HG02678 (cell line): ENCODE measurements around the gene SIRPA.

Experiments used
- ATAC-seq: cut with Tn5 transposase; IDR thresholded peaks from one replicate; pipeline ENCODE4 v1.9.1; 2021; ENCODE audit warnings: mild to moderate bottlenecking, moderate library complexity; ENCODE audit not compliant: unreplicated experiment

The SIRPA gene

DNA sequence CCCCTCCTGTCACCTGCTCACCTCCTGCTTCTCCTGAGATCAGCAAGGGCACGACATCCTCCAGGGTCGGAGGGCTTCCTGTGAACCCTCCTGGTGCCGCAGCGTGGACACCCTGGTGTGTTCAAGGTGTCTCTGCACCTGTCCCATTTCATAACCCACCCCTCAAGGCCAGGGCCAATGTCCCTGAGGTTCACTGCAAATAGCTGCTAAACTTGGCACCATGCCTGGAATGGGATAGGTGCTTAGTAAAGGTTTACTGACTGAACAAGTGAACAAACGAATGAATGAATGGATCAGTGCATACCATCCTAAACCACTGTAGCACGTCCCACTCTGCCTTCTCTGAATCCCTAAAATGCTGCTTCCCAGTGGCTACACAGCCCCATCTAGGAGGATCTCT is 35.0 kb downstream of the SIRPA start:
- ATAC-seq: no peak

- no peak for ATAC-seq
Measured at GRCh38 chr20:1931830-1932229, 36.6 kb downstream of the SIRPA start.

DNA sequence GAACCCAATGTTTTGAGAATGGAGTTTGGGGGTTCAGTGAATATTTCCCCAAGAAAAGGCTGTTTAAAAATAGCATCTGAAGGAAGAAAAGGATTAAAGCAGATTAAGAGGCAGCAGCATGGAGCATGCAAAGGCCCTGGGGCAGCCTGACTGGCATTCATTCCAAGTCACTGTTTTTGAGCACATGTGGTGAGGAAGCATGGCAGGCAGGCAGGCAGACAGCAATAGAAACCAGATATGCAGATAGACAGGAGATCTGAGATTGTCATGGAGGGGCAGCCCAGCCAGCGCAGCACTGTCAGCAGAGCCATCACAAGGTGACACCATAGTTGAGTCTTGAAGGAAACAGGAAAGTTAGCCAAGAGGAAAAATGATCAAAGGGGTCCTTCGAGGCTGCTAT is 37.8 kb downstream of the SIRPA start:
- no peak for ATAC-seq

GRCh38 chr20:1933465-1933870 is 38.3 kb downstream of the SIRPA start:
- ATAC-seq: no peak

DNA sequence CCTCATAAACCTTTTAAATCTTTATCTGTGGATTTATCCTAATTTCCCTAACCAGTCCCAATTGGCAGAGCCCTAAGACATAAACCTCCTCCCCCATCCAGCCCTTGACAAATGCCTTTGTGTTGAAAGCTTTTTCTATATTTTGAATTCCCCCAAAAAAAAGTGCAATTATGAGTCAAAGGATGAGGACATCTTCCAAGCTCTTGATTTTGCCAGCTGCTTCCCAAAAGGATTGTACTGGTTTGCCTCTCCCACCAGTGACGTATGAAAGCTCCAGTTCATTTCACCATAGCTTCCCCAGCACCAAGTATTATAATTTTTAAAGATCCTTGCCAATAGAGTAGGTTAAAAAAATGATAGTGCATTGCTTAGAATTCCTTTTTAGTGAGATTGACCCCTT is 38.9 kb downstream of the SIRPA start:
- no peak for ATAC-seq

DNA sequence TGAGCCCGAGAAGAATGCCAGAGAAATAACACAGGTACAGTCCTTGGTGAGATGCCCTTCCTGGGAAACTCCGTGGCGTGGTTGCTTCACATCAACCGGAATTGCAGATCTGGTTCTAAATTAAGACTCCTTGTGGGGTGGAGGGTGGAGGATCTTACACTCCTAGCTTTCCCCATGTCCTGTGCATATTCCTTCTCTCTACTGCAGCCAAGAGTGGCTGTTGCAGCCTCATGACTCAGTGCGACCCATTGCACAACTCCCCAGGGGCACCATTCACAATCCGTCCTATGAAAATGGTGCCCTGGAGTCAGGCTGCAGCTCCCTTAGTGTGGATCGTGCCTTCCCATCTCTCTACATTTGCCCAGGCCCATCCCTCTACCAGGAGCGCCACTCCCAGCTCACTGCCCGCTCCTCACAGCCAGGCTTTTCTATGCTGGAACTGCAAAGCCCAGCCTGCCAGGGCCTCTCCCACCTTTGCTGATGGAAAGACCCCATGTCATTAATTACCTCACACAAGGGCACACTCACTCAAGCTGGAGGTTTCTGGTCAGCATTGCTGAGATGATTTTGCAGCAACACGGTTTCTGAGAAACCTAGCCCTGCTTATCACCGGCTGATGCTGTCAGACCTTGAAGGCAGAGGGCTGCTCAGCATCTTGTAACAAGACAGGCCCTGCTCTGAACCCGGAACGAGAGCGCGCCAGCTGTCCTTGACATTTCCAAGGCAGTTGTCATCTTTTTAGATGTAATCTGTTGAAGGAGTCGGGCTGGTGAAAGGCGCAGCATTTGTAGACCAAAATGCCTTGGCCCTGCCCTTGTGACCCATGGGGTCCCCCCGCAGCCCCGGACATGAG is 39.7 kb downstream of the SIRPA start:
- ATAC-seq: no peak

DNA sequence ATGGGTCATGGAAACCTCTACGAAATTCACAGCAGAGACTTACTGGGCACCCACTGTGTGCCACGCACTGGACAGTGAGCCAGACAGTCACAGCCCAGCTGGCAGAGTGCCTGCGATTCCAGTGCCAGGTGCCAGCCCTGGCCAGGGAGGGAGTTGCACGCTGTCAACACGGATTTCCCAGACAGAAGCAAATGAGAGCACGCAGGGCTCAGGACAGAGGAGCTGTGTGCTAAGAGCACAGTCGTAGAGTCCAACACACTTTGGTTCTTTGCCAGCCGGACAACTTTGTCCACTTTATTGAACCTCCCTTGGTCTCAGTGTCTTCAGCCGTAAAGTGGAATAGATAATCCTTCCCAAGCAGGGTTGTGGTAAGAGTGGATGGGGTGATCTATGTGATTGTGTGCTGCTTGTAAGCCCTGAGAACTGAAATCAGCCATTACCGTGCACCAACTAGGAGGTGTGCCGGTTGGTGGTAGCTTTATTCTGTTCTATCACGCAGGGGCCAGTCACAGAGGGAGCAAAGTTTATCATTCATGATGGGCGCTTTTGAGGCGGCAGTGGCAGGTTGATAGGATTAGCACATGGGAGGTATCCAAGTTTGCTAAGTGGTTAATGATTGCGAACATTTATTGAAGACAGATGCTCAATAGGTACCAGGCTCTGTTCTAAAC is 40.6 kb downstream of the SIRPA start:
- ATAC-seq: no peak

DNA sequence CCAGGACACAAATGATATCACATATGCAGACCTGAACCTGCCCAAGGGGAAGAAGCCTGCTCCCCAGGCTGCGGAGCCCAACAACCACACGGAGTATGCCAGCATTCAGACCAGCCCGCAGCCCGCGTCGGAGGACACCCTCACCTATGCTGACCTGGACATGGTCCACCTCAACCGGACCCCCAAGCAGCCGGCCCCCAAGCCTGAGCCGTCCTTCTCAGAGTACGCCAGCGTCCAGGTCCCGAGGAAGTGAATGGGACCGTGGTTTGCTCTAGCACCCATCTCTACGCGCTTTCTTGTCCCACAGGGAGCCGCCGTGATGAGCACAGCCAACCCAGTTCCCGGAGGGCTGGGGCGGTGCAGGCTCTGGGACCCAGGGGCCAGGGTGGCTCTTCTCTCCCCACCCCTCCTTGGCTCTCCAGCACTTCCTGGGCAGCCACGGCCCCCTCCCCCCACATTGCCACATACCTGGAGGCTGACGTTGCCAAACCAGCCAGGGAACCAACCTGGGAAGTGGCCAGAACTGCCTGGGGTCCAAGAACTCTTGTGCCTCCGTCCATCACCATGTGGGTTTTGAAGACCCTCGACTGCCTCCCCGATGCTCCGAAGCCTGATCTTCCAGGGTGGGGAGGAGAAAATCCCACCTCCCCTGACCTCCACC is 42.2 kb downstream of the SIRPA start:
- ATAC-seq: no peak

DNA sequence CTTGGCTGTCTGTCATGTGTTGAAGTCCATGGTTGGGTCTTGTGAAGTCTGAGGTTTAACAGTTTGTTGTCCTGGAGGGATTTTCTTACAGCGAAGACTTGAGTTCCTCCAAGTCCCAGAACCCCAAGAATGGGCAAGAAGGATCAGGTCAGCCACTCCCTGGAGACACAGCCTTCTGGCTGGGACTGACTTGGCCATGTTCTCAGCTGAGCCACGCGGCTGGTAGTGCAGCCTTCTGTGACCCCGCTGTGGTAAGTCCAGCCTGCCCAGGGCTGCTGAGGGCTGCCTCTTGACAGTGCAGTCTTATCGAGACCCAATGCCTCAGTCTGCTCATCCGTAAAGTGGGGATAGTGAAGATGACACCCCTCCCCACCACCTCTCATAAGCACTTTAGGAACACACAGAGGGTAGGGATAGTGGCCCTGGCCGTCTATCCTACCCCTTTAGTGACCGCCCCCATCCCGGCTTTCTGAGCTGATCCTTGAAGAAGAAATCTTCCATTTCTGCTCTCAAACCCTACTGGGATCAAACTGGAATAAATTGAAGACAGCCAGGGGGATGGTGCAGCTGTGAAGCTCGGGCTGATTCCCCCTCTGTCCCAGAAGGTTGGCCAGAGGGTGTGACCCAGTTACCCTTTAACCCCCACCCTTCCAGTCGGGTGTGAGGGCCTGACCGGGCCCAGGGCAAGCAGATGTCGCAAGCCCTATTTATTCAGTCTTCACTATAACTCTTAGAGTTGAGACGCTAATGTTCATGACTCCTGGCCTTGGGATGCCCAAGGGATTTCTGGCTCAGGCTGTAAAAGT is 43.5 kb downstream of the SIRPA start:
- ATAC-seq: no peak

GRCh38 chr20:1939270-1939595 is 44.0 kb downstream of the SIRPA start:
- ATAC-seq: no peak

- no peak for ATAC-seq
Measured at GRCh38 chr20:1940581-1940980, 45.4 kb downstream of the SIRPA start.

DNA sequence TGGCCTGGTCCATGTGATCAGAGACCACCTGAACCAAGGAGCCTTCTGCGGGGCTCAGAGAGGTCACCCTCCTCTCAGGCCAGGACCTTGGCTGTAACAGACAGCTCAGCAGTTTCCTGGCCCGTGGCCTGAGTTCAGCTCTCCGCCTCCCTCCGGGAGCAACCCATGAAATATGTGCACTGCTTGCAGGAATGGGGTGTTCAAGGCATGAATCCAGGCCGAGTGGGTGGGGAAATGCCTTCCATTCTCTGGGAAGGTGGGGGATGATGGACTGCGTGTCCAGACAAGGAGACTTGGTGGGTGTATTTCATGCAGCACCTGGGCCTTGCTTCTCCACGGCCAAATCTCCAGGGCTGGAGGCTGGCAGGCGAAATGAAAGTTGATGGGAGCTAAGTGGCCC is 46.0 kb downstream of the SIRPA start:
- ATAC-seq: no peak

- ATAC-seq: no peak
Measured at GRCh38 chr20:1942061-1942460, 46.9 kb downstream of the SIRPA start.

- ATAC-seq: no peak
Measured at GRCh38 chr20:1942486-1943274, 47.5 kb downstream of the SIRPA start.

- ATAC-seq: no peak
Measured at GRCh38 chr20:1943275-1944002, 48.2 kb downstream of the SIRPA start.

DNA sequence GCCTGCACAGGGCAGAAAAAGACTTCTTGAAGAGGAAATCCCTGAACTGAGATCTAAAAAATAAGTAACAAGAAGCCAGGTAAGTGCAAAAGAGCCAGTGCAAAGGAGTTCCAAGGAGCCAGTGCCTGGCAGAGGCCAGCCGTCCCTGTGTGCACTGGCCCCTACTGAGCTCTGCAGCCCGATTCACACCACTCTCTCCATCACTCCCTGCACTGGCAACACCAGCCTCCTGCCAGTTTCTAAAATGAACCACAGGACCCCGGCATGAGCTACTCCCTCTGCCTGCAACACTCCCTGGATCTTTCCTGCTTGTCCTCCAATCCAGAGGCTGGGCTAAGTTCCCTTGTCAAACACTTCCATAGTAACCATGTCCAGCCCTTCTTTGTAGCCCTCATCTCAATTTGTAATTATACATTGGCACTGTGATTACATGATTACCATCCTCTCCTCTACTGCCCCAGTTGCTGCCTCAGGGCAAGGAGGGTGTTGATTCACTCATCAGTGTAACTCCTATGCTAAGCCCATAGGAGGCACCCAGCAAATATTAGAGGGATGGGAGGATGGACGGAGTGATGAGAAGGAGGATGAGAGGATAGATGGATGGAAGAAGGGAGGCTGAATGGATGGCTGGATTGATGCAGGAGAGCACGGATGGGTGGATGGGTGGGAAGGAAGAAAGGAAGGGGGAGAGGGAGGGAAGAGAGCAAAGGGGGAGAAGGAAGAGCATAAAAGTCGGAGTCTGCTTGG is 49.3 kb downstream of the SIRPA start:
- no peak for ATAC-seq

- ATAC-seq: no peak
Measured at GRCh38 chr20:1945134-1945618, 50.0 kb downstream of the SIRPA start.

DNA sequence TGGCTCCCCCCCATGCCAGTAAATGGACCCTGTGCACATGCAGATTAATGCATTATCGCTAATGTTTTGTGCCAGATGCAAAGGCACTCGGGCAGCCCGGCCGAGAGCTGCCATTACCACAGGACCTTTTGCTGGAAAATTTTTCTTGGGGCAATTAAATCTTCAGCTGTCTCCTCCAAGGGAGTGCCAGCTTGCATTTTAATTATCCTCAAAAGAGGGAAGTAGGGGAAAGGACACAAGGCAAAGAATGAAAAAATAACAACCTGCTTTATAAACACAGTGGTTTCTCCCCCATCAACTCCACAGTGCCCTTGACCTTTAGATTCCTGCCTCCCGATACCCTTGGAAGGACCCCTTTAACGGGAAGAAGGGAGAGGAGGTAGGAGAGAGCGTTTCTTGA is 50.5 kb downstream of the SIRPA start:
- ATAC-seq: no peak

DNA sequence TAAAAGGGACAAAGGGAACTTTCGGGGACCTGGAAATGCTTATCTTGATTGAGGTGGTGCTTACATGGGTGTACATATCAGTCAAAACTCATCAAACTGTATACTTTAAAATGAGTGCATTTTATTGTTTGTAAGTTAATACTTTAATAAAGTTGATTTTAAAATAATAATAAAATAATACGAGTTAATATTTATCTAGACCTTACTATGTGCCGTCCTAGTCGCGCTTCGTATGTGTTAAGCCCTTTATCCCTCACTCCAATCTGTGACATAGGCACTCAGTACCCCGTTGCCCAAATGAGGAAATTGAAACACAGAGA is 51.2 kb downstream of the SIRPA start:
- no peak for ATAC-seq
